H9 (cell line): ENCODE data around the gene MILR1. TPM values are rescaled to one million over a fixed set of nuclear protein-coding genes. Genes with fewer than 3 reads are reported as not detected.
A peak's percentile ranks its signal among the peaks of the same experiment; 100 is the strongest.

Experiments used
- DNase-seq: peaks from one replicate; pipeline ENCODE4 v3.0.0-alpha.2; 2017
- H2AFZ ChIP-seq: one replicate; pipeline ENCODE4 v1.6.1; 2013; ENCODE audit warnings: mild to moderate bottlenecking, low read length, control low read depth, moderate library complexity
- H2AK5ac ChIP-seq: 2 replicates; pipeline ENCODE4 v1.6.1; 2013; ENCODE audit warnings: low read length, control low read depth, mixed read lengths; ENCODE audit not compliant: insufficient read length
- H2BK120ac ChIP-seq: one replicate; pipeline ENCODE4 v1.6.1; 2013; ENCODE audit warnings: low read depth, mild to moderate bottlenecking, low read length, control low read depth, inconsistent platforms; ENCODE audit not compliant: poor library complexity, severe bottlenecking
- H2BK12ac ChIP-seq: 2 replicates; pipeline ENCODE4 v1.6.1; 2013; ENCODE audit warnings: low read length, control low read depth, mixed read lengths, low read depth; ENCODE audit not compliant: insufficient read length
- H2BK15ac ChIP-seq: 2 replicates; pipeline ENCODE4 v1.6.1; 2013; ENCODE audit warnings: low read depth, low read length, control low read depth
- H2BK20ac ChIP-seq: one replicate; pipeline ENCODE4 v1.6.1; 2013; ENCODE audit warnings: low read depth, mild to moderate bottlenecking, low read length, control low read depth, inconsistent platforms; ENCODE audit not compliant: poor library complexity, severe bottlenecking
- H2BK5ac ChIP-seq: 2 replicates; pipeline ENCODE4 v1.6.1; 2013; ENCODE audit warnings: low read length, control low read depth, mixed read lengths; ENCODE audit not compliant: insufficient read length
- H3K14ac ChIP-seq: 2 replicates; pipeline ENCODE4 v1.6.1; 2013; ENCODE audit warnings: low read length, control low read depth; ENCODE audit not compliant: insufficient read depth
- H3K18ac ChIP-seq: 2 replicates; pipeline ENCODE4 v1.6.1; 2013; ENCODE audit warnings: low read depth, mild to moderate bottlenecking, mixed read lengths, low read length, control low read depth; ENCODE audit not compliant: insufficient read length
- H3K23ac ChIP-seq: 2 replicates; pipeline ENCODE4 v1.6.1; 2013; ENCODE audit warnings: low read length, control low read depth, mixed read lengths, low read depth; ENCODE audit not compliant: insufficient read length
- H3K23me2 ChIP-seq: 2 replicates; pipeline ENCODE4 v1.6.1; 2013; ENCODE audit warnings: low read depth, mild to moderate bottlenecking, mixed read lengths, low read length, control low read depth; ENCODE audit not compliant: insufficient read length, poor library complexity, severe bottlenecking
- H3K27ac ChIP-seq: 2 replicates; pipeline ENCODE4 v1.5.1; 2013; ENCODE audit warnings: low read length, control low read depth, mixed read lengths, low read depth; ENCODE audit not compliant: insufficient read length
- H3K27me3 ChIP-seq: 2 replicates; pipeline ENCODE4 v1.6.1; 2013; ENCODE audit warnings: low read length, control low read depth, inconsistent platforms; ENCODE audit not compliant: insufficient read depth
- H3K4ac ChIP-seq: 2 replicates; pipeline ENCODE4 v1.6.1; 2013; ENCODE audit warnings: low read depth, mild to moderate bottlenecking, control low read depth, inconsistent platforms, low read length, moderate library complexity
- H3K4me1 ChIP-seq: 2 replicates; pipeline ENCODE4 v1.6.1; 2013; ENCODE audit warnings: low read length, control low read depth, inconsistent platforms; ENCODE audit not compliant: insufficient read depth
- H3K4me2 ChIP-seq: 2 replicates; pipeline ENCODE4 v1.6.1; 2013; ENCODE audit warnings: low read length, control low read depth, mixed read lengths; ENCODE audit not compliant: insufficient read length, insufficient read depth
- H3K56ac ChIP-seq: 2 replicates; pipeline ENCODE4 v1.6.1; 2013; ENCODE audit warnings: low read depth, mild to moderate bottlenecking, mixed read lengths, low read length, control low read depth; ENCODE audit not compliant: insufficient read length
- H3K79me1 ChIP-seq: 2 replicates; pipeline ENCODE4 v1.6.1; 2013; ENCODE audit warnings: low read depth, mild to moderate bottlenecking, moderate library complexity, low read length, control low read depth, inconsistent platforms; ENCODE audit not compliant: insufficient read depth, poor library complexity, severe bottlenecking
- H3K79me2 ChIP-seq: 2 replicates; pipeline ENCODE4 v1.6.1; 2013; ENCODE audit warnings: low read length, control low read depth, inconsistent platforms; ENCODE audit not compliant: insufficient read depth
- H3K9ac ChIP-seq: 2 replicates; pipeline ENCODE4 v1.6.1; 2013; ENCODE audit warnings: low read length, control low read depth, mixed read lengths; ENCODE audit not compliant: insufficient read length; ENCODE audit errors: extremely low read depth
- H3K9me3 ChIP-seq: one replicate; pipeline ENCODE4 v1.6.1; 2013; ENCODE audit warnings: low read depth, low read length, inconsistent platforms; ENCODE audit not compliant: control insufficient read depth
- H3T11ph ChIP-seq: one replicate; pipeline ENCODE4 v1.6.1; 2013; ENCODE audit warnings: mild to moderate bottlenecking, low read length, control low read depth, inconsistent platforms
- H4K20me1 ChIP-seq: one replicate; pipeline ENCODE4 v1.6.1; 2013; ENCODE audit not compliant: control insufficient read depth, insufficient read length, insufficient read depth
- H4K5ac ChIP-seq: 2 replicates; pipeline ENCODE4 v1.6.1; 2013; ENCODE audit warnings: low read depth, mild to moderate bottlenecking, mixed read lengths, low read length, control low read depth; ENCODE audit not compliant: insufficient read length
- H4K8ac ChIP-seq: replicated peaks from 2 replicates; pipeline ENCODE4 v1.6.1; 2013; ENCODE audit warnings: low read length, control low read depth, mixed read lengths, low read depth; ENCODE audit not compliant: insufficient read length
- H4K91ac ChIP-seq: 2 replicates; pipeline ENCODE4 v1.6.1; 2013; ENCODE audit warnings: low read depth, mild to moderate bottlenecking, moderate library complexity, mixed read lengths, low read length, control low read depth; ENCODE audit not compliant: insufficient read length
- H3K27ac Mint-ChIP-seq, 3 experiments: 2 replicates in 2 of 3; 3 replicates in 1 of 3; pipeline ENCODE4 v1.8.0; 2020 to 2021; ENCODE audit warnings: mixed read lengths in 3 of 3, mild to moderate bottlenecking in 1 of 3, moderate library complexity in 1 of 3
- H3K27me3 Mint-ChIP-seq: 2 replicates; pipeline ENCODE4 v1.8.0; 2021; ENCODE audit warnings: low read depth, mild to moderate bottlenecking, moderate library complexity, mixed read lengths
- H3K36me3 Mint-ChIP-seq, 3 experiments: 2 replicates in 2 of 3; 3 replicates in 1 of 3; pipeline ENCODE4 v1.8.0; 2020 to 2021; ENCODE audit warnings: low read depth in 3 of 3, mixed read lengths in 3 of 3; ENCODE audit not compliant: insufficient read depth in 1 of 3
- H3K4me1 Mint-ChIP-seq, 2 experiments: 2 replicates each; pipeline ENCODE4 v1.8.0; 2020; ENCODE audit warnings: mixed read lengths in 2 of 2
- H3K4me3 Mint-ChIP-seq, 2 experiments: 2 replicates in 1 of 2; 3 replicates in 1 of 2; pipeline ENCODE4 v1.8.0; 2020 to 2021; ENCODE audit warnings: mild to moderate bottlenecking in 2 of 2, mixed read lengths in 2 of 2, moderate library complexity in 1 of 2
- H3K9me3 Mint-ChIP-seq, 2 experiments: 2 replicates in 1 of 2; 3 replicates in 1 of 2; pipeline ENCODE4 v1.8.0; 2020; ENCODE audit warnings: mild to moderate bottlenecking in 2 of 2, mixed read lengths in 2 of 2, moderate library complexity in 1 of 2
- CTCF ChIP-seq: fragments of 200-600 bp; sonication (generic); conservative IDR thresholded peaks from 3 replicates; pipeline ENCODE4 v1.8.0; 2021; ENCODE audit warnings: antibody characterized with exemption, mild to moderate bottlenecking
- WGBS: extraction: QIAGEN DNeasy Blood & Tissue Kit; methylation state at CpG from one replicate; pipeline ENCODE4 v1.1.7; 2013; ENCODE audit warnings: missing lambda C conversion rate, low lambda C conversion rate, mixed read lengths; ENCODE audit not compliant: insufficient read length; ENCODE audit errors: extremely low coverage; 5-methylcytosine and 5-hydroxymethylcytosine counted together
- total RNA-seq: library from RNA; stranded (reverse); gene quantifications from 2 replicates; pipeline ENCODE4 v1.2.1, GENCODE V29; 2021

The MILR1 gene
- total RNA-seq, 1 experiment from 2014 or later, result not detected

- no peak overlapping the region for H4K8ac ChIP-seq
- Mint-ChIP-seq H3K4me1 (peaks cover 53 to 60% of the 10 kb centered on the region in 2 experiments), H3K9me3 (peaks cover 3 to 4% of the 10 kb centered on the region in 2 experiments; a peak in 3 of 5 replicates), H3K4me3 (no peak overlapping the region), H3K36me3 (peaks cover 64 to 84% (median 76%) of the 10 kb centered on the region in 3 experiments), H3K27me3 (peaks cover 10% of the 10 kb centered on the region; the same call in 1 of the 2 replicates), H3K27ac (peak overlapping the region in 2 of 3 experiments; percentile 65 to 81; a peak in 4 of 7 replicates)
- no peak overlapping the region for H3K56ac ChIP-seq
- H3K4me2 ChIP-seq, result no peak overlapping the region
- H4K91ac ChIP-seq, result no peak overlapping the region
- H2BK15ac ChIP-seq, result no peak overlapping the region
- no peak overlapping the region for H3K14ac ChIP-seq
- H3K4ac ChIP-seq, result no peak overlapping the region
- H2AFZ ChIP-seq, result no peak overlapping the region
- no peak overlapping the region for H2AK5ac ChIP-seq
- H3K4me1 ChIP-seq, result no peaks in the 10 kb centered on the region
- peaks cover 15% of the 10 kb centered on the region for H3K79me2 ChIP-seq
- H3T11ph ChIP-seq, result no peak overlapping the region
- peaks cover 4% of the 10 kb centered on the region for H3K79me1 ChIP-seq
- H3K27ac ChIP-seq, result no peak overlapping the region
- no peak overlapping the region for H3K23ac ChIP-seq
- no peak overlapping the region for H4K5ac ChIP-seq
- no peak overlapping the region for H2BK20ac ChIP-seq
- no peak overlapping the region for H2BK5ac ChIP-seq
- H4K20me1 ChIP-seq, result no peaks in the 10 kb centered on the region
- no peak for DNase-seq
- H3K18ac ChIP-seq, result no peak overlapping the region
- no peak overlapping the region for H2BK12ac ChIP-seq
- H3K27me3 ChIP-seq, result no peaks in the 10 kb centered on the region
- WGBS, result no CpG with 5 or more reads among the region's 3 CpGs
- no peak for TF ChIP-seq CTCF
- no peak overlapping the region for H3K9ac ChIP-seq
- no peak overlapping the region for H2BK120ac ChIP-seq
- H3K23me2 ChIP-seq, result peaks cover 10% of the 10 kb centered on the region
- no peaks in the 10 kb centered on the region for H3K9me3 ChIP-seq
Measured at GRCh38 chr17:64502021-64502420, 53.1 kb downstream of the MILR1 start.
